ENCODE results near the gene TRRAP. TPM values are rescaled to one million over a fixed set of nuclear protein-coding genes. Genes with fewer than 3 reads are reported as not detected.

Gene TRRAP
- total RNA-seq, 1 donor from 2014 or later = 39.3 TPM

GRCh38 chr7:98880485-98880884 is 2.2 kb downstream of the TRRAP start:
- Histone ChIP-seq H3K27ac (no peak overlapping the region), H3K36me3 (peaks cover 0 to 25% of the 10 kb centered on the region in 2 donors), H3K9me3 (no peaks in the 10 kb centered on the region), H3K27me3 (no peaks in the 10 kb centered on the region), H3K4me1 (peaks cover 18% of the 10 kb centered on the region), H3K4me3 (no peak overlapping the region)
- DNase-seq (ENCODE audit: extremely low spot score in 2 of 2) = no peak
- intact Hi-C loops (cut with DNase I) = no loop called here
- TF ChIP-seq POLR2A (IDR thresholded peaks at IDR 0.05) = no peak
- TF ChIP-seq CTCF (IDR thresholded peaks at IDR 0.05) = no peak
- TF ChIP-seq POLR2AphosphoS5 (IDR thresholded peaks at IDR 0.05; ENCODE audit: insufficient read depth in 1 of 2, low read depth in 1 of 2) = no peak

- Histone ChIP-seq H3K27ac (no peak overlapping the region), H3K9me3 (no peaks in the 10 kb centered on the region), H3K27me3 (no peaks in the 10 kb centered on the region), H3K36me3 (peaks cover 0 to 28% of the 10 kb centered on the region in 2 donors), H3K4me1 (peaks cover 18% of the 10 kb centered on the region), H3K4me3 (no peak overlapping the region)
- no peak for DNase-seq (ENCODE audit: extremely low spot score in 2 of 2)
- intact Hi-C loops (cut with DNase I) = no loop called here
- TF ChIP-seq CTCF (IDR thresholded peaks at IDR 0.05) (no peak), POLR2AphosphoS5 (IDR thresholded peaks at IDR 0.05; ENCODE audit: insufficient read depth in 1 of 2, low read depth in 1 of 2) (peak in 1 of 2 donors; percentile 61)
Observed at GRCh38 chr7:98881561-98882315, 3.4 kb downstream of the TRRAP start.

- intact Hi-C loops (cut with DNase I) = no loop called here
- H3K4me1 ChIP-seq = peaks cover 9% of the 10 kb centered on the region
- no peak overlapping the region for H3K27ac ChIP-seq
- peaks cover 0 to 35% of the 10 kb centered on the region in 2 donors for H3K36me3 ChIP-seq
- H3K9me3 ChIP-seq = no peaks in the 10 kb centered on the region
- TF ChIP-seq CTCF (IDR thresholded peaks at IDR 0.05) (no peak), POLR2A (IDR thresholded peaks at IDR 0.05) (no peak), POLR2AphosphoS5 (IDR thresholded peaks at IDR 0.05; ENCODE audit: insufficient read depth in 1 of 2, low read depth in 1 of 2) (no peak)
- H3K27me3 ChIP-seq = no peaks in the 10 kb centered on the region
- H3K4me3 ChIP-seq = no peak overlapping the region
- DNase-seq (ENCODE audit: extremely low spot score in 2 of 2) = no peak
Observed at GRCh38 chr7:98884416-98884815, 6.1 kb downstream of the TRRAP start.

- H3K9me3 ChIP-seq = no peaks in the 10 kb centered on the region
- H3K27me3 ChIP-seq = no peaks in the 10 kb centered on the region
- no peak overlapping the region for H3K4me3 ChIP-seq
- H3K27ac ChIP-seq = no peak overlapping the region
- intact Hi-C loops (cut with DNase I) = no loop called here
- H3K36me3 ChIP-seq = peaks cover under 1 to 53% of the 10 kb centered on the region in 2 donors
- no peaks in the 10 kb centered on the region for H3K4me1 ChIP-seq
- DNase-seq (ENCODE audit: extremely low spot score in 2 of 2) = no peak
- TF ChIP-seq POLR2A (IDR thresholded peaks at IDR 0.05) (no peak), POLR2AphosphoS5 (IDR thresholded peaks at IDR 0.05; ENCODE audit: insufficient read depth in 1 of 2, low read depth in 1 of 2) (no peak), CTCF (IDR thresholded peaks at IDR 0.05) (no peak)
Observed at GRCh38 chr7:98887038-98887437, 8.7 kb downstream of the TRRAP start.

- TF ChIP-seq CTCF (IDR thresholded peaks at IDR 0.05) = no peak
- H3K4me3 ChIP-seq = no peak overlapping the region
- no peaks in the 10 kb centered on the region for H3K27me3 ChIP-seq
- DNase-seq (ENCODE audit: extremely low spot score in 2 of 2) = no peak
- no peak overlapping the region for H3K27ac ChIP-seq
- H3K9me3 ChIP-seq = no peaks in the 10 kb centered on the region
- intact Hi-C loops (cut with DNase I) = no loop called here
- H3K36me3 ChIP-seq = peaks cover 7 to 83% of the 10 kb centered on the region in 2 donors
- no peaks in the 10 kb centered on the region for H3K4me1 ChIP-seq
Observed at GRCh38 chr7:98892609-98893008, 14.3 kb downstream of the TRRAP start.

Data from vagina (tissue), 2 donors.